Measurements from ENCODE around the gene NDFIP1.

NDFIP1 gene

GRCh38 chr5:142125378-142125777 lies 16.8 kb downstream of the NDFIP1 start:
- no peak for DNase-seq (ENCODE audit: low spot score)
- in situ Hi-C loops (cut with MboI; ENCODE audit: low pct_unique_long_range_greater_than_20kb, low sequenced_read_pairs, unreplicated experiment): no loop called here

GRCh38 chr5:142125963-142126362 lies 17.4 kb downstream of the NDFIP1 start:
- no peak for DNase-seq (ENCODE audit: low spot score)
- in situ Hi-C loops (cut with MboI; ENCODE audit: low pct_unique_long_range_greater_than_20kb, low sequenced_read_pairs, unreplicated experiment): no loop called here
- TF ChIP-seq, protein P1, sequence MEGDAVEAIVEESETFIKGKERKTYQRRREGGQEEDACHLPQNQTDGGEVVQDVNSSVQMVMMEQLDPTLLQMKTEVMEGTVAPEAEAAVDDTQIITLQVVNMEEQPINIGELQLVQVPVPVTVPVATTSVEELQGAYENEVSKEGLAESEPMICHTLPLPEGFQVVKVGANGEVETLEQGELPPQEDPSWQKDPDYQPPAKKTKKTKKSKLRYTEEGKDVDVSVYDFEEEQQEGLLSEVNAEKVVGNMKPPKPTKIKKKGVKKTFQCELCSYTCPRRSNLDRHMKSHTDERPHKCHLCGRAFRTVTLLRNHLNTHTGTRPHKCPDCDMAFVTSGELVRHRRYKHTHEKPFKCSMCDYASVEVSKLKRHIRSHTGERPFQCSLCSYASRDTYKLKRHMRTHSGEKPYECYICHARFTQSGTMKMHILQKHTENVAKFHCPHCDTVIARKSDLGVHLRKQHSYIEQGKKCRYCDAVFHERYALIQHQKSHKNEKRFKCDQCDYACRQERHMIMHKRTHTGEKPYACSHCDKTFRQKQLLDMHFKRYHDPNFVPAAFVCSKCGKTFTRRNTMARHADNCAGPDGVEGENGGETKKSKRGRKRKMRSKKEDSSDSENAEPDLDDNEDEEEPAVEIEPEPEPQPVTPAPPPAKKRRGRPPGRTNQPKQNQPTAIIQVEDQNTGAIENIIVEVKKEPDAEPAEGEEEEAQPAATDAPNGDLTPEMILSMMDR (IDR thresholded peaks at IDR 0.05; ENCODE audit: extremely low read depth, insufficient read depth, missing control alignments): no peak

More at GRCh38 chr5:142125378-142125777, 16.8 kb downstream of the NDFIP1 start:
- TF ChIP-seq, protein P1 (IDR thresholded peaks at IDR 0.05; ENCODE audit: extremely low read depth, insufficient read depth, missing control alignments): no peak

DNA sequence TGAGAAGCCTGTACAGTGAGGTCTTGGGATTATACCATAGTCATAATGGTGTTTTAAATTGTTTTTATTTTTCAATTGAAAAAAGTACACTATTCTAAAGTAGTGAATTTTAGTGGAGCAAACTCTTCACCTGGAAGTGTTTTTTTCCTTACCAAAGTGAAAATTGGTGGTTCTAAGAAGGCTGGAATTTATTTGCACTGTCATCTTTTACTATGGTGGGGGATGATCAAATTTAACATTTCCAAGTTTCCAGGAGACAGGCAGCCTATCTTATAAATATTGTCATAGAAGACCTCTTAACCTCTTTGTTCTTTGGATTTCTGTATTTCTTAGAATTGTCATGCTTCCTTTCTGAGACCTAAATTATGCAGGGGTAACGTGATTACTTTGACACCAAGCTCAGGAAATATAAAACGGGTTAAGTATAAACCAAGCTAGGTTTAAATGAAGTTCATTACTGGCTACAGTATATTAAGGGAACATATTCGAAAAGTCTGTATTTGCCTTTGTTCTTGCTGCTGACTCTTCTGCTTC lies 20.2 kb downstream of the NDFIP1 start:
- in situ Hi-C loops (cut with MboI; ENCODE audit: low pct_unique_long_range_greater_than_20kb, low sequenced_read_pairs, unreplicated experiment): no loop called here
- TF ChIP-seq, protein P1 (IDR thresholded peaks at IDR 0.05; ENCODE audit: extremely low read depth, insufficient read depth, missing control alignments): no peak
- DNase-seq (ENCODE audit: low spot score): no peak

DNA sequence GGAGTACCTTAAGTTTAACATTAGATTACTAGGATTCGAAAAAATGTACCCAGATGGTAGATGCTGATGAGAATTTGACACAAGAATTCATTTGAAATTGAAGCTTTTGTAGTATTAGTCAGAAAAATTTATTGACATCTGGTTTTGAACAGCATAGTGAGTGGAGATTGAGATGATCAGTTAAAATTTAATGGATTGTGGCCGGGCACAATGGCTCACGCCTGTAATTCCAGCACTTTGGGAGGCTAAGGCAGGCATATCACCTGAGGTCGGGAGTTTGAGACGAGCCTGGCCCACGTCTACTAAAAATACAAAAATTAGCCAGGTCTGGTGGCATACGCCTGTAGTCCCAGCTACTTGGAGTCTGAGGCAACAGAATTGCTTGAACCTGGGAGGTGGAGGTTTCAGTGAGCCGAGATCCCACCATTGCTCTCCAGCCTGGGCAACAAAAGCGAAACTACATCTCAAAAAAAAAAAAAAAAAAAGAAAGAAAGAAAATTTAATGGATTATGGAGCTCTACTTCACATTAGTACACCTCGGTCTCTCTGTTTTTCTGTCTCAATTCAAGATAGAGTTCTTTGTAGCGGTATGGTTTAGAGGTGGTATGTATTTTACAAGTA lies 21.0 kb downstream of the NDFIP1 start:
- TF ChIP-seq, protein P1 (IDR thresholded peaks at IDR 0.05; ENCODE audit: extremely low read depth, insufficient read depth, missing control alignments): no peak
- DNase-seq (ENCODE audit: low spot score): no peak
- in situ Hi-C loops (cut with MboI; ENCODE audit: low pct_unique_long_range_greater_than_20kb, low sequenced_read_pairs, unreplicated experiment): loop anchor here (10.0 kb wide), 1 partner anchor 455 kb away; no protein-coding TSS in a partner anchor

DNA sequence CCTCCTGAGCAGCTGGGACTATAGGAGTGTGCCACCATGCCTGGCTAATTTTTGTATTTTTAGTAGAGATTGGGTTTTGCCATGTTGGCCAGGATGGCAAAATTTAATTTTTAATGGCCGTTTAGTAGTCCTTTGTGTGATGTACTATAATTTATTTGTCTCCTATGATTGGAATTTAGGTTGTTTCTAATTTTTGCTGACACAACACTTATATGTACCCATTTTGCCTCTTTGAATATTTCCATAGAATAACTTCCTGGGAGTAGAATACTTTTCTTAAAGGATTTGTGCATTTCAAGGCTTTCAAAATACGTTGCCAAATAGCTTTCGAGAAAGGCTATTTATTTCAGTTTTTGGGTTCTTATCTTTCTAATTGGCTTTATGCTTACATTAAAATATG lies 22.8 kb downstream of the NDFIP1 start:
- in situ Hi-C loops (cut with MboI; ENCODE audit: low pct_unique_long_range_greater_than_20kb, low sequenced_read_pairs, unreplicated experiment): loop anchor here (10.0 kb wide), 1 partner anchor 457 kb away; no protein-coding TSS in a partner anchor
- TF ChIP-seq, protein P1 (IDR thresholded peaks at IDR 0.05; ENCODE audit: extremely low read depth, insufficient read depth, missing control alignments): no peak
- no peak for DNase-seq (ENCODE audit: low spot score)

DNA sequence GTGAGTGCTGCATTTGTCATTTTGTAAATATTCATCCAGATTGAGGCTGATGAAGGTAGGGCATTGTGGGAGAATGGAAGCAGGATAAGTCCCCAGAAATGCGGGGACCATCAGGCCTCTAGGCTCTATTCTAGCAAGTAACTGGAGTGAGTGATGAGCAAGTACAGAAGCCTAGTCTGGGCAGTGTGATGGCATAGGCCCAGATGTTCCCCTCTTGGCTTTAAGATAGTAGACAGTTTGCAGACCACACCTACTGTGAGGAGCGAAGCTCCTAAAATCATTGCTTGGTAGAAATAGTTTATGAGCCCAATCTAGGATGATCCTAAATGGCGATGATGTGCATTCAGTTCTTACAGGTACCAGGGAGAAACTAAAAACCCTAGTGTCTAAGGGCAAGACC lies 24.3 kb downstream of the NDFIP1 start:
- no peak for DNase-seq (ENCODE audit: low spot score)
- TF ChIP-seq, protein P1 (IDR thresholded peaks at IDR 0.05; ENCODE audit: extremely low read depth, insufficient read depth, missing control alignments): no peak
- in situ Hi-C loops (cut with MboI; ENCODE audit: low pct_unique_long_range_greater_than_20kb, low sequenced_read_pairs, unreplicated experiment): loop anchor here (10.0 kb wide), 1 partner anchor 458 kb away; no protein-coding TSS in a partner anchor

Measured in GM13977 (cell line).